ENCODE measurements around the gene RFNG.
A peak's percentile ranks its signal among the peaks of the same experiment; 100 is the strongest.

Gene RFNG

GRCh38 chr17:82051776-82052637 is at the start of gene RFNG, which contains the start of gene GPS1:
TSS of gene RFNG (minus strand) at chr17:82051811. CDS start at chr17:82051766, 45 bp downstream.
TSS of gene GPS1 (plus strand) at chr17:82051898. CDS start at chr17:82051932, 34 bp downstream.
- TF ChIP-seq CTCF (IDR thresholded peaks at IDR 0.05): no peak

- no peak for TF ChIP-seq CTCF (IDR thresholded peaks at IDR 0.05)
These were observed 49.7 kb upstream of the RFNG start for GRCh38 chr17:82101301-82101715.

GRCh38 chr17:82100502-82101298 is 49.1 kb upstream of the RFNG start:
- TF ChIP-seq CTCF (IDR thresholded peaks at IDR 0.05): no peak

GRCh38 chr17:82098939-82099763 is 47.5 kb upstream of the RFNG start:
- TF ChIP-seq CTCF (IDR thresholded peaks at IDR 0.05): no peak

GRCh38 chr17:82098169-82098938 is 46.7 kb upstream of the RFNG start, which contains the start of gene FASN:
TSS of gene FASN (minus strand) at chr17:82098236. CDS start at chr17:82096445, 1,791 bp downstream.
- peak; percentile 39 for TF ChIP-seq CTCF (IDR thresholded peaks at IDR 0.05)

- TF ChIP-seq CTCF (IDR thresholded peaks at IDR 0.05): no peak
These were observed 46.2 kb upstream of the RFNG start for GRCh38 chr17:82097919-82098168.

Measured in LNCAP (cell line).